SK-N-MC (cell line): Measurements from ENCODE around the gene CFAP251.

Experiments used
- EZH2 ChIP-seq: fragments of 200-600 bp; sonication (generic); IDR thresholded peaks from one replicate; pipeline ENCODE4 v1.6.1; 2017; ENCODE audit warnings: antibody characterized with exemption
- FOXP2 ChIP-seq: optimal IDR thresholded peaks from 2 replicates; pipeline ENCODE3; 2011; ENCODE audit warnings: mild to moderate bottlenecking, moderate library complexity; ENCODE audit not compliant: insufficient read depth; ENCODE audit errors: extremely low read length, control extremely low read depth
- POLR2AphosphoS5 ChIP-seq: IDR thresholded peaks from 2 replicates; pipeline ENCODE4 v1.6.1; 2012; ENCODE audit warnings: mild to moderate bottlenecking, low read depth, low read length, borderline replicate concordance

GRCh38 chr12:122013791-122014590 lies 95.6 kb downstream of the CFAP251 start:
- no peak for TF ChIP-seq POLR2AphosphoS5
- TF ChIP-seq EZH2: no peak
- TF ChIP-seq FOXP2: no peak
